Loucy (cell line): ENCODE measurements around the gene MORN4.
A peak's percentile ranks its signal among the peaks of the same experiment; 100 is the strongest.
"Not testable (repeated sequence)": the region's sequence is repeated elsewhere in the genome, so short reads cannot be mapped to it uniquely, and the experiment has no call there.

Source experiments
- H2AFZ ChIP-seq: fragments of 200-600 bp; sonication (generic); 2 replicates; pipeline ENCODE4 v1.6.0; 2016; ENCODE audit warnings: antibody characterized with exemption, mild to moderate bottlenecking, low read length, moderate library complexity
- H3F3A ChIP-seq: fragments of 200-600 bp; 2 replicates; pipeline ENCODE4 v1.6.0; 2016; ENCODE audit warnings: antibody characterized with exemption, low read depth, mild to moderate bottlenecking
- H3K27me3 ChIP-seq: fragments of 200-600 bp; sonication (generic); 2 replicates; pipeline ENCODE4 v1.6.1; 2014; ENCODE audit warnings: low read length, mild to moderate bottlenecking; ENCODE audit not compliant: insufficient read depth, poor library complexity, severe bottlenecking
- H3K36me3 ChIP-seq: fragments of 200-600 bp; sonication (generic); 2 replicates; pipeline ENCODE4 v1.6.1; 2016; ENCODE audit warnings: low read length; ENCODE audit not compliant: insufficient read depth
- H3K4me1 ChIP-seq: fragments of 200-600 bp; sonication (generic); 2 replicates; pipeline ENCODE4 v1.5.1; 2014; ENCODE audit warnings: low read length, mild to moderate bottlenecking; ENCODE audit not compliant: insufficient read depth, poor library complexity, severe bottlenecking
- H3K4me2 ChIP-seq: fragments of 200-600 bp; sonication (generic); 2 replicates; pipeline ENCODE4 v1.6.0; 2014; ENCODE audit warnings: antibody characterized with exemption, low read length, low read depth, mild to moderate bottlenecking; ENCODE audit not compliant: poor library complexity, severe bottlenecking
- H3K4me3 ChIP-seq: fragments of 200-600 bp; sonication (generic); 2 replicates; pipeline ENCODE4 v1.5.1; 2014; ENCODE audit warnings: low read length, mild to moderate bottlenecking, mixed read lengths; ENCODE audit not compliant: poor library complexity, severe bottlenecking
- H3K79me2 ChIP-seq: fragments of 200-600 bp; sonication (generic); 2 replicates; pipeline ENCODE4 v1.6.1; 2014; ENCODE audit warnings: low read length; ENCODE audit not compliant: insufficient read depth
- H3K9ac ChIP-seq: fragments of 200-600 bp; sonication (generic); 2 replicates; pipeline ENCODE4 v1.6.0; 2014; ENCODE audit warnings: mild to moderate bottlenecking, low read depth, low read length, moderate library complexity; ENCODE audit not compliant: poor library complexity, severe bottlenecking
- H3K9me2 ChIP-seq: fragments of 200-600 bp; sonication (generic); replicated peaks from 2 replicates; pipeline ENCODE4 v1.6.1; 2016; ENCODE audit warnings: low read depth, low read length, mixed read lengths
- H3K9me3 ChIP-seq: fragments of 200-600 bp; sonication (generic); 2 replicates; pipeline ENCODE4 v1.6.1; 2014; ENCODE audit warnings: mild to moderate bottlenecking, antibody characterized with exemption, low read length, low read depth; ENCODE audit not compliant: insufficient read depth
- H4K20me1 ChIP-seq: fragments of 200-600 bp; sonication (generic); 2 replicates; pipeline ENCODE4 v1.6.0; 2014; ENCODE audit warnings: antibody characterized with exemption, low read length, mild to moderate bottlenecking; ENCODE audit not compliant: insufficient read depth, poor library complexity, severe bottlenecking
- EZH2phosphoT487 ChIP-seq: fragments of 200-600 bp; IDR thresholded peaks from 2 replicates; pipeline ENCODE4 v1.6.1; 2018; ENCODE audit warnings: antibody characterized with exemption, mild to moderate bottlenecking, moderate library complexity, borderline replicate concordance
- TF ChIP-seq, protein P1 (sequence below): fragments of 200-600 bp; sonication (generic); conservative IDR thresholded peaks from 2 replicates; pipeline ENCODE4 v1.5.1; 2014; ENCODE audit warnings: mild to moderate bottlenecking, antibody characterized with exemption, low read length

MORN4 gene

DNA sequence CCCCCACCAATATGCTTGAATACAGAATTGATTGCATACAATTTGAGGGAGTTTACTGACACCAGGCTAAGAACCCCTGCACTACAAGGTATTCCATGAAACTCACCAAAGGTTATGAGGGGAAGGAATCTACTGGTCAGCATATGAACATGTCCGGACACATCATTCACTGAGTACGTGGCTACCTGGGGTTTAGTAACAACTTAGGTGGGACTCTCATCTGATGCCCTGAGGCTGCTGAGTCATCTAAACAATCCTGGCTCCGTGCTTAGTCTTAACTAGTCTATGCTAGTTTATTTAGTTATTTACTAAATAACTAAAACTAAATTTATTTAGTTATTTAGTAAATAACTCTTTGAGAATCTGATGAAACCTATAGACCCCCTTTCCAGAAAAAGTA lies 18.5 kb upstream of the MORN4 start:
- H4K20me1 ChIP-seq: no peaks in the 10 kb centered on the region
- no peak overlapping the region for H3K9ac ChIP-seq
- peaks cover 11% of the 10 kb centered on the region for H3K4me1 ChIP-seq
- no peak overlapping the region for H3K4me2 ChIP-seq
- H3F3A ChIP-seq: no peaks in the 10 kb centered on the region
- H3K79me2 ChIP-seq: peaks cover 8% of the 10 kb centered on the region; the same call in 1 of the 2 replicates
- H3K27me3 ChIP-seq: no peaks in the 10 kb centered on the region
- no peaks in the 10 kb centered on the region for H3K9me2 ChIP-seq
- H3K36me3 ChIP-seq: peaks cover 50% of the 10 kb centered on the region; the same call in 1 of the 2 replicates
- no peaks in the 10 kb centered on the region for H3K9me3 ChIP-seq
- TF ChIP-seq, protein P1, sequence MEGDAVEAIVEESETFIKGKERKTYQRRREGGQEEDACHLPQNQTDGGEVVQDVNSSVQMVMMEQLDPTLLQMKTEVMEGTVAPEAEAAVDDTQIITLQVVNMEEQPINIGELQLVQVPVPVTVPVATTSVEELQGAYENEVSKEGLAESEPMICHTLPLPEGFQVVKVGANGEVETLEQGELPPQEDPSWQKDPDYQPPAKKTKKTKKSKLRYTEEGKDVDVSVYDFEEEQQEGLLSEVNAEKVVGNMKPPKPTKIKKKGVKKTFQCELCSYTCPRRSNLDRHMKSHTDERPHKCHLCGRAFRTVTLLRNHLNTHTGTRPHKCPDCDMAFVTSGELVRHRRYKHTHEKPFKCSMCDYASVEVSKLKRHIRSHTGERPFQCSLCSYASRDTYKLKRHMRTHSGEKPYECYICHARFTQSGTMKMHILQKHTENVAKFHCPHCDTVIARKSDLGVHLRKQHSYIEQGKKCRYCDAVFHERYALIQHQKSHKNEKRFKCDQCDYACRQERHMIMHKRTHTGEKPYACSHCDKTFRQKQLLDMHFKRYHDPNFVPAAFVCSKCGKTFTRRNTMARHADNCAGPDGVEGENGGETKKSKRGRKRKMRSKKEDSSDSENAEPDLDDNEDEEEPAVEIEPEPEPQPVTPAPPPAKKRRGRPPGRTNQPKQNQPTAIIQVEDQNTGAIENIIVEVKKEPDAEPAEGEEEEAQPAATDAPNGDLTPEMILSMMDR: no peak
- no peak for TF ChIP-seq EZH2phosphoT487
- H2AFZ ChIP-seq: no peak overlapping the region
- no peak overlapping the region for H3K4me3 ChIP-seq

DNA sequence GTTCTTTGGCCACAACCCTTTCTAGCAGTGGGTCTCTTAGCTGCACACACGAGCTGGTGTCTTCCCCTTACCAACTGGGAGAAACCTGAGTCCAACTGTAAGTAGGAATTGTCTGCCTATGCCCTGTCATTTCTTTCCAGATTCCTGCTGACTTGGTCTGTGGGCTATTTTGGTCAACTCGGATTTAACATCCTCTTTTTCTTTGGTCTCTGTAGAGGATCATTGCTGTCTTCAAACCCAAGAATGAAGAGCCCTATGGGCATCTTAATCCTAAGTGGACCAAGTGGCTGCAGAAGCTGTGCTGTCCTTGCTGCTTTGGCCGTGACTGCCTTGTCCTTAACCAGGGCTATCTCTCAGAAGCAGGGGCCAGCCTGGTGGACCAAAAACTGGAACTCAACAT lies 17.4 kb upstream of the MORN4 start:
- no peaks in the 10 kb centered on the region for H3K27me3 ChIP-seq
- H3K36me3 ChIP-seq: peaks cover 39% of the 10 kb centered on the region; the same call in 1 of the 2 replicates
- H4K20me1 ChIP-seq: no peaks in the 10 kb centered on the region
- H3K4me1 ChIP-seq: peaks cover 11% of the 10 kb centered on the region
- H3K79me2 ChIP-seq: peaks cover 8% of the 10 kb centered on the region; the same call in 1 of the 2 replicates
- no peaks in the 10 kb centered on the region for H3K9me2 ChIP-seq
- no peak overlapping the region for H3K9ac ChIP-seq
- H3K4me2 ChIP-seq: no peak overlapping the region
- H3K4me3 ChIP-seq: no peak overlapping the region
- no peak for TF ChIP-seq EZH2phosphoT487
- TF ChIP-seq, protein P1: no peak
- H3F3A ChIP-seq: no peaks in the 10 kb centered on the region
- H2AFZ ChIP-seq: no peak overlapping the region
- no peaks in the 10 kb centered on the region for H3K9me3 ChIP-seq

DNA sequence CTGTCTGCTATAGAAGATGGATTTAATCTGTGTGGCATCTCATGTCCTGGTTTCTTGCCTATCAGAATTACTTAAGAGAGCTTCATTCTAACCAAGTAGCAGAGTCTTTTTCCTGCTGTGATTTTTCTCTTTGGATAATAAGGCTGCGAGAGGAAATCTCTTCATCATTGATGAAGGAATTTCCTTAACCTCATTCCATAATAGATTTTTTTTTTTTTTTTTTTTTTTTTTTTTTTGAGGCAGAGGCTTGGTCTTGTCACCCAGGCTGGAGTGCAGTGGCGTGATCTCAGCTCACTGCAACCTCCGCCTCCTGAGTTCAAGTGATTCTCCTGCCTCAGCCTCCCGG lies 16.1 kb upstream of the MORN4 start:
- H3K79me2 ChIP-seq, H2AFZ ChIP-seq, H3F3A ChIP-seq, H4K20me1 ChIP-seq, H3K9me2 ChIP-seq, H3K9me3 ChIP-seq, H3K9ac ChIP-seq, H3K27me3 ChIP-seq: not testable (repeated sequence)
- Histone ChIP-seq H3K36me3 (peaks cover 33% of the 10 kb centered on the region; the same call in 1 of the 2 replicates), H3K4me2 (peak overlapping the region; percentile 48), H3K4me3 (peak overlapping the region; percentile 13), H3K4me1 (peaks cover 11% of the 10 kb centered on the region)

DNA sequence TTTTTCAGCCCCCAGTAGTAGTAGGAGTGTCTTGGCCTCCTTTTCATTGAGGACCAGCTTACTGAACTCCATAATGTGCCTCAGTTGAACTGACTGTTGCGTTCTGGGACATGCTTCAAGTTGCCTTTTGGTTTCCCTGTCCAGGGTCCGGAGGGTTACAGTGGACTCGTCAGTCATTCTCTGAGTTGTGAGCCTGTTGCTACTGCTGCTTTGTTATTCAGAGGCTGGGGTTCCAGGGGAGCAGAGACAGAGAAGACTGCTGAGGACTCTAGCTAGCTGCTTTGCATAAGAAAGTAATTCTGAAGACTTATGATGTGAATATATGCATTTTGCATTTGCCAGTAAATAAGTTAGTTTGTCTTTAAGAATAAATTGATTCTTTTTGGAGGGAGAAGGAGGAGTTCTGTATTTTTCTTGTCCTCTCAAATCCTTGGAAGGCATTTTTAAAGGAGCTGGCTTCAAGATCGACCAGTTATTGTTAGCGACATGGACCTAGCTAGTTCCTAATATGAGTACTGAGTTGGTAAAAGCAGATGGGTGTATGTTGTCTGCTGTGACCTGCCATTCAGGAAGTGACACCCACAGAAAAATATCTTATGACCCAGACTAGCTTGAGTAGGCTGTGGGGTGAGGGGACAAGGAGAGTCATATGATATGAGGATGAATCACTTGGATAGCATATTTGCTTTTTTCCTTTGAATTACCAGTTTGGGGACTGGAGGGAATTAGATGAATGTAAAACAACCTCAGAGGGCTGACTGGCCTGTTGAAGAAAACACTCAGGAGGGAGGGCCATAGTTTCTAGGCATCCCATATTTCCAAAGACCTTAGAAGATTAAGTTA lies 15.5 kb upstream of the MORN4 start:
- no peaks in the 10 kb centered on the region for H4K20me1 ChIP-seq
- peaks cover 27% of the 10 kb centered on the region; the same call in 1 of the 2 replicates for H3K36me3 ChIP-seq
- H3K9ac ChIP-seq: peak overlapping the region; percentile 22
- H3K27me3 ChIP-seq: no peaks in the 10 kb centered on the region
- peaks cover 11% of the 10 kb centered on the region for H3K4me1 ChIP-seq
- H3K9me2 ChIP-seq: no peaks in the 10 kb centered on the region
- TF ChIP-seq, protein P1: no peak
- no peak for TF ChIP-seq EZH2phosphoT487
- H3F3A ChIP-seq: no peaks in the 10 kb centered on the region
- H2AFZ ChIP-seq: no peak overlapping the region
- peak overlapping the region; percentile 48 for H3K4me2 ChIP-seq
- H3K79me2 ChIP-seq: peaks cover 8% of the 10 kb centered on the region; the same call in 1 of the 2 replicates
- H3K9me3 ChIP-seq: no peaks in the 10 kb centered on the region
- peak overlapping the region; percentile 13 for H3K4me3 ChIP-seq
